Right atrium auricular region (tissue), 2 donors: Measurements from ENCODE around the gene RPP14. TPM values are rescaled to one million over a fixed set of nuclear protein-coding genes. Genes with fewer than 3 reads are reported as not detected.
"Not testable (repeated sequence)": the region's sequence is repeated elsewhere in the genome, so short reads cannot be mapped to it uniquely, and the experiment has no call there.

ENCODE experiments used
- DNase-seq: peaks from one replicate; pipeline ENCODE4 v3.0.0-alpha.2; 2019; ENCODE audit warnings: low spot score
- H3K27ac ChIP-seq, 2 donors: fragments of 200-600 bp; sonication (generic); 1 replicate in 1 of 2; 2 replicates in 1 of 2; pipeline ENCODE4 v1.5.1; 2016 to 2019
- H3K27me3 ChIP-seq, 2 donors: fragments of 200-600 bp; sonication (generic); one replicate each; pipeline versions ENCODE4 v1.5.1 to v1.6.0; 2017 to 2019
- H3K36me3 ChIP-seq: fragments of 200-600 bp; sonication (generic); one replicate; pipeline ENCODE4 v1.5.1; 2016
- H3K4me1 ChIP-seq, 2 donors: fragments of 200-600 bp; sonication (generic); one replicate each; pipeline versions ENCODE4 v1.5.1 to v1.6.0; 2017 to 2019
- H3K4me3 ChIP-seq, 2 donors: fragments of 200-600 bp; sonication (generic); 1 replicate in 1 of 2; 2 replicates in 1 of 2; pipeline ENCODE4 v1.5.1; 2017 to 2019; ENCODE audit warnings: mild to moderate bottlenecking in 1 of 2, moderate library complexity in 1 of 2
- H3K9me3 ChIP-seq, 2 donors: fragments of 200-600 bp; sonication (generic); one replicate each; pipeline ENCODE4 v1.5.1; 2019
- total RNA-seq, 2 donors: library from RNA; depleted of rRNA; stranded (reverse); fragments of >200 nt; gene quantifications; one replicate each; pipeline ENCODE4 v1.1.0, GENCODE V29; 2016
- TF ChIP-seq, protein P1 (sequence below), 2 donors: fragments of 200-600 bp; sonication (generic); IDR thresholded peaks; one replicate each; pipeline ENCODE4 v1.5.1; 2019; ENCODE audit warnings: antibody characterized with exemption in 2 of 2

The RPP14 gene
- total RNA-seq, 2 donors from 2014 or later: 10.0 to 10.9 TPM

DNA sequence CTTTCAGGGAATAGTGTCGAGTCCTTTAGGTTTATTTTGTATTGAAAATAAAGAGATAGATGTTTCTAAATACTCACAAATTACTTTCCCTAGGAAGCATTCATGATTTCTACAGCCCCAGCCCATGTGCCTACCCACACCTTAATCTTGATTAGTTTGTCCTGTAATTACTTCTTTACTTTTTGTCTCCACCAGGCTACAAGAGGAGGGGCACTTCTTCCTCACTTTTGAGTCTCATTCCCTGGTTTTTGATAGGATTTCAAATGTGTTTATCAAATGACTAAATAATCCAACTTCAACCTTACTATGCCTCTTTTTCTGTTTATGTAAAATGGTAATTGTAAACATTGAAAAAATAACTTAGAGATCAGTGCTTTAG lies 28.4 kb downstream of the RPP14 start:
- Histone ChIP-seq H3K36me3 (peaks cover 5% of the 10 kb centered on the region), H3K9me3 (no peaks in the 10 kb centered on the region), H3K4me3 (peak overlapping the region; percentile 9 to 16), H3K27ac (peak overlapping the region; percentile 81 to 84), H3K27me3 (no peaks in the 10 kb centered on the region), H3K4me1 (peaks cover 0 to 22% of the 10 kb centered on the region in 2 donors)
- no peak for DNase-seq
- TF ChIP-seq, protein P1, sequence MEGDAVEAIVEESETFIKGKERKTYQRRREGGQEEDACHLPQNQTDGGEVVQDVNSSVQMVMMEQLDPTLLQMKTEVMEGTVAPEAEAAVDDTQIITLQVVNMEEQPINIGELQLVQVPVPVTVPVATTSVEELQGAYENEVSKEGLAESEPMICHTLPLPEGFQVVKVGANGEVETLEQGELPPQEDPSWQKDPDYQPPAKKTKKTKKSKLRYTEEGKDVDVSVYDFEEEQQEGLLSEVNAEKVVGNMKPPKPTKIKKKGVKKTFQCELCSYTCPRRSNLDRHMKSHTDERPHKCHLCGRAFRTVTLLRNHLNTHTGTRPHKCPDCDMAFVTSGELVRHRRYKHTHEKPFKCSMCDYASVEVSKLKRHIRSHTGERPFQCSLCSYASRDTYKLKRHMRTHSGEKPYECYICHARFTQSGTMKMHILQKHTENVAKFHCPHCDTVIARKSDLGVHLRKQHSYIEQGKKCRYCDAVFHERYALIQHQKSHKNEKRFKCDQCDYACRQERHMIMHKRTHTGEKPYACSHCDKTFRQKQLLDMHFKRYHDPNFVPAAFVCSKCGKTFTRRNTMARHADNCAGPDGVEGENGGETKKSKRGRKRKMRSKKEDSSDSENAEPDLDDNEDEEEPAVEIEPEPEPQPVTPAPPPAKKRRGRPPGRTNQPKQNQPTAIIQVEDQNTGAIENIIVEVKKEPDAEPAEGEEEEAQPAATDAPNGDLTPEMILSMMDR (IDR thresholded peaks at IDR 0.05): no peak

DNA sequence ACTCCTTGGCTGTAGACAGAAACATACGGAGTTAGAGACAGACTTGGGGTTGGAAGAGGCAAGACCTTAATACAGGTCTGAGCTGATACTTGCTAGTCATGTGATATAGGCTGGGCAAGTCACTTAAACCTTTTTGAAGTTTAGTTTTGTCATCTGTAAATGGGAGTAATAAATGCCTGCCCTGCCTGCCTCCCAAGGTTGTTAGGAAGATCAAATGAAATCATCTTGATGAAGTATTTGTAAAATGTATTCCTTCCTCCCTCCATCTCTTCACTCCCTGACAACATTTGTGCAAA lies 29.6 kb downstream of the RPP14 start:
- Histone ChIP-seq H3K4me1 (peaks cover 0 to 22% of the 10 kb centered on the region in 2 donors), H3K36me3 (peaks cover 5% of the 10 kb centered on the region), H3K9me3 (no peaks in the 10 kb centered on the region), H3K4me3 (no peak overlapping the region), H3K27ac (peak overlapping the region; percentile 81 to 84), H3K27me3 (no peaks in the 10 kb centered on the region)
- no peak for DNase-seq
- TF ChIP-seq, protein P1 (IDR thresholded peaks at IDR 0.05): no peak

DNA sequence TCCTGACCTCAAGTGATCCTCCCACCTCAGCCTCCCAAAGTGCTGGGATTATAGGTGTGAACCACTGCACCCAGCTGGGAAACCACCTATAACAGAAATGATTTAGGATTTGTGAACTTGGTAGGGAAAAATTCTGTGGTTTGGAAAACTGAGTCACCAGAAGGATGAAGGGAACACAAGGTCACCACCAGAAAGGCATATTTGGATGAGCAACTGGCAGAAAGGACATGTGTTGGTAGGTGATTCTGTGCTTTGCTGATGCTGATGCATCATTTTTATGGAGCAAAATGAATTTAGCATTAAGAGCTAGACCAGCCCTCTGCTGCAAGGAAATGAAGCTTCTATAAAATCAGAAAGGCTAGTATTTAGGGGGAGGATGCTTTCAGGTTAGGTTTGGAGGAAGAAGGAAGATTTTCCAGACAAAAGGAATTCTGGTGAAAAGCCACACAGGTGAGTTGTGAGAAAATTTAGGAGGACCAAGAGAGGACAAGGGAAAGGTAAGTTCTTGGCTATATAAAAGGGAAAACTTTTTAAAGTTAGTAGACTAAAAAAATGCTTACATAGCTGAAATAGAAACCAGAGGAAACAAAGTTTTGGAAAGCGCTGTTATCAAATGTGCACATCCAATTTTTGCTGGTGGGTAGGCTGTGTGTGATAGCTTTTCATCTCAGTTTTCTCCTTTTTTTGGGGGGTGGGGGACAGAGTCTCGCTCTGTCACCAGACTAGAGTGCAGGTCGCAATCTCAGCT lies 30.3 kb downstream of the RPP14 start:
- DNase-seq: no peak
- H3K27me3 ChIP-seq: no peaks in the 10 kb centered on the region
- H3K36me3 ChIP-seq: peaks cover 5% of the 10 kb centered on the region
- TF ChIP-seq, protein P1 (IDR thresholded peaks at IDR 0.05): no peak
- peaks cover 0 to 22% of the 10 kb centered on the region in 2 donors for H3K4me1 ChIP-seq
- H3K9me3 ChIP-seq: no peaks in the 10 kb centered on the region
- H3K4me3 ChIP-seq: no peak overlapping the region
- peak overlapping the region in 1 of 2 donors; percentile 81 for H3K27ac ChIP-seq

DNA sequence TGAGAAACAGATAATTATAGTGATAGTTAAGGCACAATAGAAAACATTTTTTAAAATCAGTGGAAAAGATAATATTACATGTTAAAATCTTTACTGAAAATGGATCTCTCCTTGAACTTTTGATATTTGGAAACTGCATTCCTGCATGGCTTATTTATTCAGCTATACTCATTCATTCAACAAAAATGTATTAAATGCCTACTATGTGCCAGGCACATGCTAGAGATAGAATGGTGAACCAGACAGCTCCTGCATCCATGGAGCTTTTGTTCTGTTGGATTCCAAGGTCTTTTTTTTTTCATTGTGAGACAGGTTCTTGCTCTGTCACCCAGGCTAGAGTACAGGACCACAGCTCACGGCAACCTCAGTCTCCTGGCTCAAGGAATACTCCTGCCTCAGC lies 31.1 kb downstream of the RPP14 start:
- TF ChIP-seq, protein P1 (IDR thresholded peaks at IDR 0.05): no peak
- Histone ChIP-seq H3K27ac (no peak overlapping the region), H3K36me3 (peaks cover 5% of the 10 kb centered on the region), H3K9me3 (no peaks in the 10 kb centered on the region), H3K27me3 (no peaks in the 10 kb centered on the region), H3K4me1 (peaks cover 0 to 18% of the 10 kb centered on the region in 2 donors), H3K4me3 (no peak overlapping the region)
- DNase-seq: no peak

DNA sequence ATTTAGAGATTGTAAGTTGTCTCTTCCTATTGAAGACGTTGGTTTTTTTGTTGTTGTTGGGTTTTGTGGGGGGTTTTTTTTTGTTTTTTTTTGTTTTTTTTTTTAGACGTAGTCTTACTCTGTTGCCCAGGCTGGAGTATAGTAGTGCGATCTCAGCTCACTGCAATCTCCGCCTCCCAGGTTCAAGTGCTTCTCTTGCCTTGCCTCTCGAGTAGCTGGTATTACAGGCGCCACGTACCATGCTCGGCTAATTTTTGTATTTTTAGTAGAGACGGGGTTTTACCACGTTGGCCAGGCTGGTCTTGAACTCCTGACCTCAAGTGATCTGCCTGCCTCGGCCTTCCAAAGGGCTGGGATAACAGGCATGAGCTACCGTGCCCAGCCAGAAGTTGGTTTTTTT lies 33.1 kb downstream of the RPP14 start:
- H3K4me1 ChIP-seq, H3K36me3 ChIP-seq, H3K4me3 ChIP-seq, DNase-seq, H3K27ac ChIP-seq, H3K27me3 ChIP-seq, H3K9me3 ChIP-seq: not testable (repeated sequence)

DNA sequence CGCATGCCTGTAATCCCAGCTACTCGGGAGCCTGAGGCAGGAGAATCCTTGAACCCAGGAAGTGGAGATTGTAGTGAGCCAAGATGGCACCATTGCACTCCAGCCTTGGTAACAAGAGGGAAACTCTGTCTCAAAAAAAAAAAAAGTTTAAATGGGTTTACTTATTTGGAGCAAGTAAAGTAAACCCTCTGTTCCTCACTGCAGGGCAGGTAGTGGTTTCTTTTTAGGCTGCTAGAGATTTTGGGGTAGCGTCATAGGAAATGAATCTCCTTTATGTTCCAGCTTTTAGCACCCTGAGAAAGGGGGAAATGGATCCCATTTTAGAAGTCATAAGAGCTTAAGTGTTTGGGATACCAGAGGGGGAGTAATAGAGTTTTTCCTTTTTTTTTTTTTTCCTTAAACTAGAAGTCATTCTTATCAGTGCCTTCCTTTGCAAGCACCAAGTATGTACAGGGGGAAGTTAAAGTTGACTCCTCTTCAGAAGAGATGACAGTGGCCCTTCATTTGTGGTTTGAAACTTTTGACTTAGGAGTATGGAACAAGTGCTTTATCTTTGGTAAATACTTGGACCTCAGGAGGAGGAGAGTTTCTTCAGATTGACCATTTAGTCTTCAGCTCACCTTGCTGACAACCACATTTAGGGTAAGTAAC lies 34.7 kb downstream of the RPP14 start:
- Histone ChIP-seq H3K27me3 (no peaks in the 10 kb centered on the region), H3K36me3 (peaks cover 5% of the 10 kb centered on the region), H3K9me3 (no peaks in the 10 kb centered on the region), H3K4me3 (no peak overlapping the region), H3K4me1 (peaks cover 0 to 11% of the 10 kb centered on the region in 2 donors), H3K27ac (no peak overlapping the region)
- TF ChIP-seq, protein P1 (IDR thresholded peaks at IDR 0.05): no peak
- DNase-seq: no peak
